HG03432 (cell line): Measurements from ENCODE around the gene DGKH.
A peak's percentile ranks its signal among the peaks of the same experiment; 100 is the strongest.

Experiments
- ATAC-seq: cut with Tn5 transposase; IDR thresholded peaks from one replicate; pipeline ENCODE4 v1.9.1; 2021; ENCODE audit warnings: mild to moderate bottlenecking, moderate library complexity; ENCODE audit not compliant: unreplicated experiment

Gene DGKH

DNA sequence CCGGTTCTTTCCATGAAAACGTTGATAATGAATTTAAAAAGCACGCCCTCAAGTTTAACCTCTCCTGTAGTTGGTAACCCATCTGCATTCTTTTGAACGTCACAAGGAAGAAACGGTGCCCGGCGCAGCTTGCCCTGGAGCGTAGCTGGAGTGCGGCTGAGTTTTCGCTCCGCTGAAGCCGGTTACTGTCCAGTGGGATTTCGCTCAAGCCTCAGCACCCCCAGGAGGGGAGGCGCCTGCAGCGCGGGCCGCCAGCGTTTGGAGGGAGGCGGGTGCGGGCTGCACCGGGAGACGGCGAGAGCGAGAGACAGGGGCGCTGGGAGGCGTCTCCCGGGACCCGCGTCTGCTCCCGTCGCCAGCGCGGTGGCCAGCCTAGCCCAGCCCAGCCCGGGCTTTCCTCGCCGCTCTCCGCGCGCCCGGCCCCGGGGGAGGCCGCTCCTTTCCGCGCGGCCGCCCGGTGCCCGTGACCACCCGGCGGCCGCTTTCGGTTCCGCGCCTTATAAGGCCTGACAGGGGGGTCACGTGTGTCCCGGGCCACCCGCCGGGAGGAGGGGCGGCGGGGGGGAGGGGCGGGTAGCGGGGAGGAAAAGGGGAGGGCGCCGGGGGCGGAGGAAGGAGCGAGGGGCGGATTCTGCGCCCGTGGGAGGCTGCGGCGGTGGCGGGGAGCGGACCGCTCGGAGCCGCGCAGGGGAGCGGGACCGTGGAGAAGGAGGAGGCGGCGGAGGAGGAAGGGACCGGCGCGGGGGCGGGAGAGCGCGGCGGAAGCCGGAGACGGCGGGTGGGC, 8.3 kb upstream of the DGKH start:
- ATAC-seq: peak; percentile 72

- peak; percentile 24 for ATAC-seq
Observed at GRCh38 chr13:42040730-42041010, 7.8 kb upstream of the DGKH start.

DNA sequence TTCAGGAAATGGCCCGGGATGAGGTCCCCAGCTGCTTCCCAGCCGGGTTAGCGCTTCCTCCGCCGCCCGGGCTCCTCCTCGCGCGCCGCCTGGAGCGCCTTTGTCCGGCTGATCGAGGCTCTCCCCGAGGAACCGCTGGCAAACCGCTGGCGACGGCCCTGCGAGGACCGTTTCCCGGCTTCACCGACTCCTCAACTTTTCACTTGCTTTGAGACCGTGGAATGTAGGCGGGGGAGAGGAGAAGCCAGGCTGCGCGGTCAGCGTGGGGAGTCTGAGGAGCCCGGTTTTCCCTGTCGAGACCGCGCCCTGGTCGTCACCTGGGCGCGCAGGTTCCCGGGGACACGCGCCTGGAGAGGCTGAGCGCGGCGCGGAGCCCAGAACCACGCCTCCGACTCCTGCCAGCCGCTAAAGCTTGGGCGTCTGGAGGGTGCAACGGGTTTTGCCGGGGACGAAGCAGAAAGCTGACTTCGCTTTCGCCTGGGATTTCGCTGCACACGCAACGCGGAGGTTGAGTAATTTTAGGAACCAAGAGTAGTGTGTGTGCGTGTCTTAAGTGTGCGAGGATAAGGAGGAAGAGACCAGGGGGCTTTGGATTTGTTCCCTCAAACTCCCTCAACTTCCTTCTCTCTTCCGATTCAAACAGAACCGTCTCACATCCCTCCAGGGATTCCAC, 7.3 kb upstream of the DGKH start:
- peak; percentile 33 for ATAC-seq

- ATAC-seq: peak; percentile 25
Observed at GRCh38 chr13:42041684-42042035, 6.8 kb upstream of the DGKH start.

DNA sequence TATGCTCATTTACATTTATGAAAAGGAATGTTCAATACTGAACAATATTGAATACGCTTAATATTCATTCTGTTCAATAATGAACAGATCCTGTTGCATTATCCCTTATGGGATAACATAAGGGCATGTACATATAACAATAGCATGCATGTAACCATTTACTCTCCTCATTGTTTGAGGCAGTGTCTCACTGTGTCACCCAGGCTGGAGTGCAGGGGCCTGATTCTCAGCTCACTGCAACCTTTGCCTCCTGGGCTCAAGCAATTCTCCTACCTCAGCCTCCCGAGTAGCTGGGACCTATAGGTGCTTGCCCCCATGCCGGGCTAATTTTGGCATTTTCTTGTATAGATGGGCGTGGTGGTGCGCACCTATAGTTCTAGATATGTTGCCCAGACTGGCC, 4.8 kb upstream of the DGKH start:
- ATAC-seq: no peak

DNA sequence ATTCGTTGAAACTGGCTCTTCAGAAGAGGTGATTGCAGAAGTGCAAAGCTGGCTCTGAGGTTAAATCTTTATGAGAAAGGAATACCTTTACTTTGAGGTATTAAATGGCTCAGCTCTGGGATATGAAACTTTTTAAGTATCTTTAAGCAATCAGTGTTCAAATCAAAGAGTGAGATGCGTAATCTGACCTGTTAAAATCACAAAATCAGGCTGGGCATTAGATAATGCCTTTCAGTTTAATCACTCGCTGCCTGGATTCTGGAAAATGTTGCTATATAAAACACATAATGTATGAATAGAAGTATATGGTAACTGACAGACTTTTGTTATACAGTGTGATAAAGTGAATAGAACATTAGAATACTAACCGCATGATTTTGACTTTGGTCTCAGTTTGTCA, 2.0 kb upstream of the DGKH start:
- no peak for ATAC-seq

DNA sequence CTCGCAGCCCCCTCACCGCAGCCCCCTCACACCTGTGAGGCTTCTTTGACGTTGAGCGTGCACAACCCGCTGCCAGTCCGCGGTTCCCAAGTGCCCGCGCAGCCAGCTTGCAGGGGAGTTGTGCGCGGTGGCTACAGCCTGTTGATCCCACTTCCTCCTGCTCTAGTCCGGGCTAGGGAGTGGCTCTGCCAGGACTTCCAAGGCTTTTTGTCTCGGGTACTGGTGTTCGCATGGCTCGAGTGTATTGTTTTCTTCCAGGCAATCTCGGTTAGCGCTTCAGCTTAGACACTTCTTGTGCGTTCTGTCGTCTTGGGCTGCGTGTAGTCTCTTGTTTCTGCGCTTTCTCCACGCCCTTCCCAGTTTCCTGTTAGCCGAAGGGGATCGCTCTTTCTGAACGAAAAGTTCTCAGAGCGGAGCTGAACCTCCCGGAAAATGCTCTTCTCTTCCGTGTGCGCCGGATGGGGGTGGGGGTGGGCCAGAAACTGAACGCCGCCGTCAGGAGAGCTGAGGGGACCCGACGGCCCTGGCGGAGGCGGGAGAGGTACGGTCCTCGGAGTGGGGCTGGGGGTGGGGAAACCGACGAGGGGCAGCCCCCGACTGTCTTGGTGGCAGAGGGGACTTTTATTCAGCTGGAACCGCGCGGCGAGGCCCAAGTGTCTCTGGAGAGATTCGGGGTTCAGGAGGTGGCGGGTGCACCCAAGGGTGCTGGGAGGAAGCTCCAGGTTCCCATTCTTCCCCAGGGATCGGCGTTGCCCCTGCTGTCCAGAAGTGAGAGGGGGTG, 697 bp upstream of the DGKH start:
- peak; percentile 37 for ATAC-seq

GRCh38 chr13:42048684-42049453, 421 bp downstream of the DGKH start:
- peak; percentile 54 for ATAC-seq

GRCh38 chr13:42049454-42049813, 986 bp downstream of the DGKH start:
- ATAC-seq: peak; percentile 27

DNA sequence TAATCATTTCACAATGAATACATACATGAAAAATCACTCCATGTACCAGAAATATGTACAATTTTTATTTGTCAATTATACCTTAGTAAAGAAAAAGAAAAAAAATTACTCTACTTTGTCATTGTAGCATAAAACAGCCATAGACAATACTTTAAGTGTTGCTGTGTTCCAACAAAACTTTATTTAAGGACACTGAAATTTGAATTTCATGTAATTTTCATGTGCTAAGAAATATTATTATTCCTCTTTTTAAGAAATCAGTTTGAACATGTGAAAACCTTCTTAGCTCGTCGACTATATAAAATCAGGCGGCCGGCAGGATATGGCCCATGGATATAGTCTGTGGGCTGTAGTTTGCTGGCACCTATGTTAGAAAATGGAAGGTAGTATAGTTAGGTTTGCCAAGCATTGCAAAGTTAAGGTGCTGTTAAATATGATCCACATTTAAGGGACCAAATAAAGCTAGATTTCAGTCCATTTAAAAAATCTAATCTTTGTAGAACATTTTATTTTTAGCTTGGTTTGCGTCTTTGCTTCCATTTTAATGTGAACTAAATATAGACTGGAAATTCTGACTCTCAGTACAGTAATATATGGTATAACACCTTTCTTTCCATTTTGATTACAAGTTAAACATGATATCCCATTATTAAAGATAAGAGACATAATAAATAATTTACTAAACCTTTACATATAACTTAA, 6.5 kb downstream of the DGKH start:
- no peak for ATAC-seq

DNA sequence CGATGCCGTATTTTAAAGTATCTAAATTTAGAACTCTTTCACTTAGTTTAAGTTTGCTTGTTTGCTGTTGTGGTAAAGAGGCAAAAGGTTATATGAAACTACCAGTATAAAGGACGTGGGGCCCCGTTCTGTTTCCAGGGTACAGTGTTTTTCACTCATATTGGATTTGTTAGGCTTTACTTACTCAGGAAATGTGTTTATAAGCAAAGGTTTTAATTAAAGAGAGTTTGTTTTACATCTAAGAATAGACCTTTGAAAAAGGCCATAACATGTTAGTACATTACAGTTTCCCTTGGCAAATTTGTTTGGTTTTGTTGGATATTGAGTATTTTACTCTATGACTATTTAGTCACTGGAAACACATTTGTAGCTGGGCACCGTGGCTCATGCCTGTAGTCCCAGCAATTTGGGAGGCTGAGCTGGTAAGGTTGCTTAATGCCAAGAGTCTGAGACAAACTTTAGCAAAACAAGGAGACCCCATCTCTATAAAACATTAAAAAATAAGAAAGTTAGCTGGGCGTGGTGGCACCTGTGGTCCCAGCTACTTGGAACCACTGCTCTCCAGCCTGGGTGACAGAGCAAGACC, 7.1 kb downstream of the DGKH start:
- ATAC-seq: no peak

GRCh38 chr13:42056146-42056545, 7.7 kb downstream of the DGKH start:
- ATAC-seq: no peak

GRCh38 chr13:42056583-42056982, 8.1 kb downstream of the DGKH start:
- ATAC-seq: no peak

DNA sequence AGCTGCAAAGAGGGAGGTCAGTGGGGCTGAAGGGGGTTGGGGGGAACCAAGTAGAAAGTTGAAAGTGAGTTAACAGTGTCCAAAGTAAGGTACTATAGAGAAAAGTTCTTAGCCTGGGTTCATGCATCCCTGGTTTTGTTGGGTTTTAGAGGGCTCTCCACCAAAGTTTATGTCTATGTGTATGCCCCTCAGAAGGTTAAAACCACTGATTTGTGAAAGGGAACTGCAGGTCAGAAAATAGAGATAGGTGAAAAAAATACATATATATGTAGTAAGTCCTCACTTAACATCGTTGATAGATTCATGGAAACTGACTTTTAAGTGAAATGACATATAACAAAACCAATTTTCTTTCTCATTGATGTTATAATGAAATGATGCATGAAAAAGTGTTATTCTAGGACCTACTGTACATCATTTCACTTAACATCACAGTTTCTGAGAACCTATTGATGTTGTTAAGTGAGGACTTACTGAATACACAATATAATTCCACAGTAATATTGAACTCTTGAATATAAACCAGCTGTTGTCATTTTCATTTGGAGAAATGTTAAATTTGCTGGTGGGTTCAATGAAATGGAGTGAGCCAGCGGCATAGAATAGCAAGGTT, 9.6 kb downstream of the DGKH start:
- no peak for ATAC-seq

DNA sequence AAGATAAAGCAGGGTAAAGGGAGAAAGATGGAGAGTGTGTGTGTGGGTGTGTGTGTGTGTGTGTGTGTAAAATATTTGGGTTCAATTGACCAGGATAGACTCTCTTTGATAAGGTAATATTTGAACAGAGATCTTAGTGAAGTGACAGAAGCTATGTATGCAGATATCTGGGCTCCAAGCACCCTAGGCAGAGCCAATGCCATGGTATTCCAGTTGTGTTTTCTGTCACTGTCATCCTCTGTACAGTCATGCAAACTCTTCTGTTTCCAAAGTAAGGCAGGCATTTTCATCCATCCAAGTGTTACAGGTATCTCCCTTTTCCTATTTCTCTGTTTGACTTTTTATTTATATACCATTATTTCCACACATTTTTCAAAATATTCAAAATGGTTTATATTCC, 13.5 kb downstream of the DGKH start:
- no peak for ATAC-seq

- ATAC-seq: no peak
Observed at GRCh38 chr13:42063105-42063504, 14.7 kb downstream of the DGKH start.

- no peak for ATAC-seq
Observed at GRCh38 chr13:42064259-42064658, 15.8 kb downstream of the DGKH start.

GRCh38 chr13:42064966-42065365, 16.5 kb downstream of the DGKH start:
- no peak for ATAC-seq

DNA sequence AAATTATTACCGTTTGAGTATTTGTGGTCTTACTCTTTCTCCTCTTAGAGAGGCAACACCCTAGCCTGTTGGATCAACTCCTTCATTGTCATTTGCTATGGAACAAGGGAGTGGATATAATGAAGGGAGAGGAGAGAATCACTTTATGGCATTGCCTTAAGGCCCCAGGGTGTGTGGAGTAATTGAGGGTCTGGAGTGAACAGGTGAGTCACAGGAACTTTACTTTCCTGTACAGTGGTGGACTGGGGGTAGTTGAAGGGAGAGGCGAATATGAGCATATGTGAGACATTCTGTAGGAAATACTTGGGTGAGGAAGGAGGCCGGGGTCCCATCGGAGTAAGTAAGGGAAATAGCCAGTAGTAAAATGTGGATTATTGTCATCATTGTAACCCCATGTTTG, 17.0 kb downstream of the DGKH start:
- ATAC-seq: no peak

- no peak for ATAC-seq
Observed at GRCh38 chr13:42066542-42066941, 18.1 kb downstream of the DGKH start.
